ENCODE results near the gene PARD6G. TPM values are rescaled to one million over a fixed set of nuclear protein-coding genes. Genes with fewer than 3 reads are reported as not detected.

Gene PARD6G
- total and polyA plus RNA-seq, 2 of the 8 experiments (the other 6 are each of a cell fraction or from before 2014, with no cell fraction given), result 11.3 to 17.9 TPM

GRCh38 chr18:80175451-80176204, 71.7 kb downstream of the PARD6G start:
- POLR2A ChIA-PET (ENCODE audit: partially characterized antibody), result interaction anchor here (0.7 to 1.5 kb wide), 2 partner anchors 25 to 68 kb away, joined by 3 read pairs; no protein-coding TSS in a partner anchor
- Histone ChIP-seq H3K4me1 (replicated peaks in 1 of 4; ENCODE audit: control insufficient read depth in 3 of 4, insufficient read depth in 4 of 4, low read length in 3 of 4) (no peaks in the 10 kb centered on the region), H3K4ac (replicated peaks; ENCODE audit: insufficient read length, low read depth, low read length) (no peak overlapping the region), H3K14ac (ENCODE audit: insufficient read length) (no peak overlapping the region), H3K4me3 (ENCODE audit: extremely low read depth in 1 of 4, insufficient read depth in 2 of 4, low read depth in 3 of 4, low read length in 4 of 4) (no peak overlapping the region), H3K23ac (ENCODE audit: insufficient read length) (no peak overlapping the region), H4K5ac (ENCODE audit: insufficient read length, low read depth, low read length) (no peak overlapping the region), H3K18ac (ENCODE audit: extremely low read depth, low read length) (no peak overlapping the region), H3K9ac (replicated peaks in 1 of 4; ENCODE audit: extremely low read depth in 1 of 4, low read depth in 3 of 4, low read length in 3 of 4) (no peak overlapping the region), H4K20me1 (replicated peaks in 1 of 2; ENCODE audit: control insufficient read depth in 1 of 2, insufficient read depth in 2 of 2, low read length in 2 of 2) (peaks cover 0 to 17% of the 10 kb centered on the region in 2 experiments), H4K91ac (replicated peaks; ENCODE audit: insufficient read length, low read length) (no peak overlapping the region), H2BK12ac (ENCODE audit: low read depth, low read length) (no peak overlapping the region), H2BK20ac (ENCODE audit: low read length) (no peak overlapping the region), H3K56ac (replicated peaks; ENCODE audit: insufficient read length, low read depth, low read length) (no peak overlapping the region), H2AK5ac (ENCODE audit: low read depth, low read length) (no peak overlapping the region), H3K27ac (ENCODE audit: low read depth, low read length) (no peak overlapping the region), H3K4me2 (ENCODE audit: insufficient read depth in 1 of 2, low read depth in 2 of 2, low read length in 2 of 2) (no peak overlapping the region), H4K8ac (ENCODE audit: extremely low read depth, insufficient read depth, low read length) (no peak overlapping the region), H3K27me3 (replicated peaks in 1 of 4; ENCODE audit: control insufficient read depth in 3 of 4, extremely low read depth in 1 of 4, insufficient read depth in 3 of 4, low read length in 3 of 4) (no peaks in the 10 kb centered on the region), H3K79me1 (ENCODE audit: low read depth, low read length) (peaks cover 7% of the 10 kb centered on the region; the same call in 1 of the 2 replicates), H2BK5ac (ENCODE audit: low read depth, low read length) (no peak overlapping the region), H3K9me3 (ENCODE audit: insufficient read depth in 2 of 2, low read depth in 1 of 2, low read length in 1 of 2) (no peaks in the 10 kb centered on the region), H3K23me2 (ENCODE audit: low read depth, low read length) (no peaks in the 10 kb centered on the region; the same call in 1 of the 2 replicates), H2AFZ (ENCODE audit: low read length) (no peak overlapping the region), H3K79me2 (ENCODE audit: control insufficient read depth in 1 of 2, insufficient read depth in 2 of 2, low read length in 2 of 2) (no peaks in the 10 kb centered on the region), H2BK120ac (replicated peaks; ENCODE audit: low read depth, low read length) (no peak overlapping the region), H2BK15ac (ENCODE audit: low read length) (no peak overlapping the region), H3K36me3 (ENCODE audit: control insufficient read depth in 2 of 4, insufficient read depth in 4 of 4, low read length in 3 of 4) (no peaks in the 10 kb centered on the region)
- WGBS, 2 experiments (ENCODE audit: extremely low coverage in 1 of 2, insufficient coverage in 1 of 2, insufficient read length in 1 of 2, insufficient replicate concordance in 2 of 2, low coverage in 1 of 2, low lambda C conversion rate in 2 of 2, missing lambda C conversion rate in 1 of 2), result 89% methylated on average over 18 of the region's 18 CpGs; no CpG with 5 or more reads in 1 of the 2 experiments
- no peak for TF ChIP-seq USF2 (IDR thresholded peaks at IDR 0.05; ENCODE audit: low read length)
- no peak for TF ChIP-seq ZNF274 (IDR thresholded peaks at IDR 0.05; ENCODE audit: borderline replicate concordance, extremely low read depth, low read length)
- TF ChIP-seq TBP (IDR thresholded peaks at IDR 0.05; ENCODE audit: low read depth, low read length), result no peak
- TF ChIP-seq EGR1 (IDR thresholded peaks at IDR 0.05; ENCODE audit: borderline replicate concordance, low read depth, low read length), result no peak
- no peak for TF ChIP-seq HDAC2 (IDR thresholded peaks at IDR 0.05; ENCODE audit: borderline replicate concordance in 1 of 2, low read depth in 2 of 2, low read length in 2 of 2)
- FAIRE-seq (no peak), DNase-seq (ENCODE audit: low read depth in 1 of 2, low spot score in 2 of 2) (no peak)
- CTCF ChIA-PET (ENCODE audit: partially characterized antibody), result interaction anchor here (0.9 to 10.1 kb wide), 4 partner anchors 15 to 65 kb away, joined by 4 to 124 read pairs (median 8); no protein-coding TSS in a partner anchor

Measured in H1 (cell line).